PFSK-1 (cell line): ENCODE measurements around the gene RGS2.

Experiments used
- FOXP2 ChIP-seq: optimal IDR thresholded peaks from 2 replicates; pipeline ENCODE3; 2011; ENCODE audit warnings: borderline replicate concordance, control low read depth, inconsistent platforms; ENCODE audit not compliant: insufficient read depth; ENCODE audit errors: extremely low read length, extremely low read depth
- POLR2AphosphoS5 ChIP-seq: IDR thresholded peaks from 2 replicates; pipeline ENCODE4 v1.6.1; 2012; ENCODE audit warnings: low read depth, mild to moderate bottlenecking, control low read depth, low read length, moderate library complexity
- SIN3A ChIP-seq: IDR thresholded peaks from 2 replicates; pipeline ENCODE4 v1.6.1; 2012; ENCODE audit warnings: mild to moderate bottlenecking, low read length, moderate library complexity, borderline replicate concordance; ENCODE audit not compliant: insufficient read depth
- TAF1 ChIP-seq: IDR thresholded peaks from 2 replicates; pipeline ENCODE4 v1.6.1; 2012; ENCODE audit warnings: low read length, control low read depth, borderline replicate concordance; ENCODE audit not compliant: insufficient read depth
- TF ChIP-seq, protein P1 (sequence below), 2 experiments: IDR thresholded peaks; 2 replicates each; pipeline versions ENCODE4 v1.6.1 to v1.8.0; 2011 to 2012; ENCODE audit warnings: low read depth in 2 of 2, low read length in 2 of 2, control low read depth in 1 of 2, inconsistent platforms in 1 of 2, mild to moderate bottlenecking in 1 of 2, moderate library complexity in 1 of 2; ENCODE audit not compliant: insufficient read depth in 1 of 2

RGS2 gene

GRCh38 chr1:192839162-192840066, 30.6 kb downstream of the RGS2 start:
- TF ChIP-seq FOXP2 (no peak), POLR2AphosphoS5 (no peak), TAF1 (no peak), SIN3A (no peak)
- TF ChIP-seq, protein P1, sequence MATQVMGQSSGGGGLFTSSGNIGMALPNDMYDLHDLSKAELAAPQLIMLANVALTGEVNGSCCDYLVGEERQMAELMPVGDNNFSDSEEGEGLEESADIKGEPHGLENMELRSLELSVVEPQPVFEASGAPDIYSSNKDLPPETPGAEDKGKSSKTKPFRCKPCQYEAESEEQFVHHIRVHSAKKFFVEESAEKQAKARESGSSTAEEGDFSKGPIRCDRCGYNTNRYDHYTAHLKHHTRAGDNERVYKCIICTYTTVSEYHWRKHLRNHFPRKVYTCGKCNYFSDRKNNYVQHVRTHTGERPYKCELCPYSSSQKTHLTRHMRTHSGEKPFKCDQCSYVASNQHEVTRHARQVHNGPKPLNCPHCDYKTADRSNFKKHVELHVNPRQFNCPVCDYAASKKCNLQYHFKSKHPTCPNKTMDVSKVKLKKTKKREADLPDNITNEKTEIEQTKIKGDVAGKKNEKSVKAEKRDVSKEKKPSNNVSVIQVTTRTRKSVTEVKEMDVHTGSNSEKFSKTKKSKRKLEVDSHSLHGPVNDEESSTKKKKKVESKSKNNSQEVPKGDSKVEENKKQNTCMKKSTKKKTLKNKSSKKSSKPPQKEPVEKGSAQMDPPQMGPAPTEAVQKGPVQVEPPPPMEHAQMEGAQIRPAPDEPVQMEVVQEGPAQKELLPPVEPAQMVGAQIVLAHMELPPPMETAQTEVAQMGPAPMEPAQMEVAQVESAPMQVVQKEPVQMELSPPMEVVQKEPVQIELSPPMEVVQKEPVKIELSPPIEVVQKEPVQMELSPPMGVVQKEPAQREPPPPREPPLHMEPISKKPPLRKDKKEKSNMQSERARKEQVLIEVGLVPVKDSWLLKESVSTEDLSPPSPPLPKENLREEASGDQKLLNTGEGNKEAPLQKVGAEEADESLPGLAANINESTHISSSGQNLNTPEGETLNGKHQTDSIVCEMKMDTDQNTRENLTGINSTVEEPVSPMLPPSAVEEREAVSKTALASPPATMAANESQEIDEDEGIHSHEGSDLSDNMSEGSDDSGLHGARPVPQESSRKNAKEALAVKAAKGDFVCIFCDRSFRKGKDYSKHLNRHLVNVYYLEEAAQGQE (IDR thresholded peaks at IDR 0.05; ENCODE audit: insufficient read depth in 1 of 2, low read depth in 2 of 2, low read length in 2 of 2), result no peak

GRCh38 chr1:192844360-192844759, 35.5 kb downstream of the RGS2 start:
- no peak for TF ChIP-seq POLR2AphosphoS5
- TF ChIP-seq TAF1, result no peak
- TF ChIP-seq, protein P1 (IDR thresholded peaks at IDR 0.05; ENCODE audit: insufficient read depth in 1 of 2, low read depth in 2 of 2, low read length in 2 of 2), result no peak
- no peak for TF ChIP-seq FOXP2
- no peak for TF ChIP-seq SIN3A

- TF ChIP-seq, protein P1 (IDR thresholded peaks at IDR 0.05; ENCODE audit: insufficient read depth in 1 of 2, low read depth in 2 of 2, low read length in 2 of 2), result no peak
- no peak for TF ChIP-seq POLR2AphosphoS5
- no peak for TF ChIP-seq FOXP2
- no peak for TF ChIP-seq TAF1
- no peak for TF ChIP-seq SIN3A
Observed at GRCh38 chr1:192846950-192847349, 38.1 kb downstream of the RGS2 start.

- TF ChIP-seq TAF1, result no peak
- TF ChIP-seq POLR2AphosphoS5, result no peak
- TF ChIP-seq, protein P1 (IDR thresholded peaks at IDR 0.05; ENCODE audit: insufficient read depth in 1 of 2, low read depth in 2 of 2, low read length in 2 of 2), result no peak
- TF ChIP-seq FOXP2, result no peak
- no peak for TF ChIP-seq SIN3A
Observed at GRCh38 chr1:192849011-192849410, 40.2 kb downstream of the RGS2 start.
